Neural cell (in vitro differentiated cells): ENCODE data around the gene OAF.

Experiments used
- CTCF ChIP-seq: fragments of 450-650 bp; IDR thresholded peaks from 2 replicates; pipeline ENCODE4 v1.5.1; 2014; ENCODE audit warnings: antibody characterized with exemption, mild to moderate bottlenecking, moderate library complexity; ENCODE audit not compliant: poor library complexity, severe bottlenecking
- EP300 ChIP-seq: fragments of 450-650 bp; conservative IDR thresholded peaks from 2 replicates; pipeline ENCODE4 v1.6.1; 2014; ENCODE audit warnings: antibody characterized with exemption, mild to moderate bottlenecking, moderate library complexity; ENCODE audit not compliant: poor library complexity, severe bottlenecking
- POLR2AphosphoS5 ChIP-seq: IDR thresholded peaks from 2 replicates; pipeline ENCODE4 v1.6.1; 2012
- REST ChIP-seq: IDR thresholded peaks from 2 replicates; pipeline ENCODE4 v1.6.1; 2012; ENCODE audit warnings: borderline replicate concordance

- TF ChIP-seq CTCF (no peak), POLR2AphosphoS5 (no peak), REST (no peak), EP300 (no peak)
Measured at GRCh38 chr11:120201653-120202052, 9.2 kb upstream of the OAF start.
